ENCODE measurements around the gene DSN1. TPM values are rescaled to one million over a fixed set of nuclear protein-coding genes. Genes with fewer than 3 reads are reported as not detected.

The DSN1 gene
- total RNA-seq, 1 donor from 2014 or later: 7.6 TPM

DNA sequence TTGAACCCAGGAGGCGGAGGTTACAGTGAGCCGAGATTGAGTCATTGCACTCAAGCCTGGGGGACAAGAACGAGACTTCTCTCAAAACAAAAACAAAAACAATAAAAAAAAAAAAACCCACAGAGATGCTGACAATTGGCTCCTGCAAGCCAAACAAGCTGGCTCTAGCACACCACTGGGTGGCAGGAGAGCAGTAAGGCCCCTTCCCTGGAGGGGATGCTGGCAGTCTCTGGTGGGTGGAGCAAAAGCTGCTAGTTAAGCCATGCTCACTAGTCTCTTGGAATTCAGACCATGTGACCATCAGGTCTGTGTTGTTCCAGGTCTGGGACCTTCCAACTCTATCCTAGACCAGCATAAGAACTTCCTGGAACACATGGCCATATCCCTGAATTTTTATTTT, 18.9 kb upstream of the DSN1 start:
- H3K27me3 Mint-ChIP-seq (ENCODE audit: unreplicated experiment): no peaks in the 10 kb centered on the region
- no peak overlapping the region for H3K27ac Mint-ChIP-seq (ENCODE audit: unreplicated experiment)
- no peak overlapping the region for H3K4me3 Mint-ChIP-seq (ENCODE audit: unreplicated experiment)
- H3K9me3 Mint-ChIP-seq (ENCODE audit: unreplicated experiment): no peaks in the 10 kb centered on the region
- H3K36me3 Mint-ChIP-seq (ENCODE audit: unreplicated experiment): peaks cover 35% of the 10 kb centered on the region
- no peak for DNase-seq (ENCODE audit: extremely low spot score, unreplicated experiment)
- no peaks in the 10 kb centered on the region for H3K4me1 Mint-ChIP-seq (ENCODE audit: unreplicated experiment)
- TF ChIP-seq, protein P1, sequence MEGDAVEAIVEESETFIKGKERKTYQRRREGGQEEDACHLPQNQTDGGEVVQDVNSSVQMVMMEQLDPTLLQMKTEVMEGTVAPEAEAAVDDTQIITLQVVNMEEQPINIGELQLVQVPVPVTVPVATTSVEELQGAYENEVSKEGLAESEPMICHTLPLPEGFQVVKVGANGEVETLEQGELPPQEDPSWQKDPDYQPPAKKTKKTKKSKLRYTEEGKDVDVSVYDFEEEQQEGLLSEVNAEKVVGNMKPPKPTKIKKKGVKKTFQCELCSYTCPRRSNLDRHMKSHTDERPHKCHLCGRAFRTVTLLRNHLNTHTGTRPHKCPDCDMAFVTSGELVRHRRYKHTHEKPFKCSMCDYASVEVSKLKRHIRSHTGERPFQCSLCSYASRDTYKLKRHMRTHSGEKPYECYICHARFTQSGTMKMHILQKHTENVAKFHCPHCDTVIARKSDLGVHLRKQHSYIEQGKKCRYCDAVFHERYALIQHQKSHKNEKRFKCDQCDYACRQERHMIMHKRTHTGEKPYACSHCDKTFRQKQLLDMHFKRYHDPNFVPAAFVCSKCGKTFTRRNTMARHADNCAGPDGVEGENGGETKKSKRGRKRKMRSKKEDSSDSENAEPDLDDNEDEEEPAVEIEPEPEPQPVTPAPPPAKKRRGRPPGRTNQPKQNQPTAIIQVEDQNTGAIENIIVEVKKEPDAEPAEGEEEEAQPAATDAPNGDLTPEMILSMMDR (IDR thresholded peaks at IDR 0.05): peak; percentile 56

DNA sequence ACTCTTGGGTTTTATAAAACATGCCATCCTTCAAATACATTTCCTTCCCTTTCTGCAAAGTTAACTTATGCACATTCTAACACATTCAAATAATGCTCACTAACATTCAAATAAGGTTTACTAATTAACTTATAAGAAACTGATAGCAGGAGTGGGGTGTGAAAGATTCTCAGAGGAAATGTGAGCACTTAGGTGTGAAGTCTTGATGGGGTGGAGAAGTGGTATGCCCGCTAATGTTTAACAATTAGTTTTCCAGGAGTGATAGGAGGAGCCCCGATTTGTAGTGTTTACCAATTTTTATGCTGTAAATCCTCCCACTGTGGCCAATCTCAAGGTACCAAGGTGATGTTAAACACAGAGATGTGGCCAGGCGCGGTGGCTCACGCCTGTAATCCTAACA, 18.3 kb upstream of the DSN1 start:
- Mint-ChIP-seq H3K36me3 (ENCODE audit: unreplicated experiment) (peaks cover 32% of the 10 kb centered on the region), H3K27me3 (ENCODE audit: unreplicated experiment) (no peaks in the 10 kb centered on the region), H3K27ac (ENCODE audit: unreplicated experiment) (no peak overlapping the region), H3K4me3 (ENCODE audit: unreplicated experiment) (no peak overlapping the region), H3K4me1 (ENCODE audit: unreplicated experiment) (no peaks in the 10 kb centered on the region), H3K9me3 (ENCODE audit: unreplicated experiment) (no peaks in the 10 kb centered on the region)
- no peak for DNase-seq (ENCODE audit: extremely low spot score, unreplicated experiment)
- TF ChIP-seq, protein P1 (IDR thresholded peaks at IDR 0.05): no peak

DNA sequence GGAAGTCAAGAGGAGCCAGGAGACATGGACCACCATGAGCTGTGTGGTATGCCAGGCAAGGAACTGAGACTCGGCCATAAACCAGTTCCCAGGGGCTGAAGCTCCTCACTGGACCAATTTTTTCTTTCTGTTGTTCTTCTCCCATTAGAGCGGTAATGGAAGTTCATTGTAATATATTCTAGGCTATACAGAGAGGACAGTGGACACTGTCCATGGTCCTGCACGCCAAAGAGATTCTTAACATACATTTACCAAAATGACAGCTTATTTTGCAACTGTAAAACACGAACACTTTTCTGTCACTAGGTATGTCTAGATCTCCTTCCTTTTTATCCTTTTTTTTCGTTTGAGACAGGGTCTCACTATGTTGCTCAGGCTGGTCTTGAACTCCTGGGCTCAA, 13.1 kb upstream of the DSN1 start:
- Mint-ChIP-seq H3K27me3 (ENCODE audit: unreplicated experiment) (no peaks in the 10 kb centered on the region), H3K9me3 (ENCODE audit: unreplicated experiment) (no peaks in the 10 kb centered on the region), H3K4me3 (ENCODE audit: unreplicated experiment) (no peak overlapping the region), H3K27ac (ENCODE audit: unreplicated experiment) (no peak overlapping the region), H3K4me1 (ENCODE audit: unreplicated experiment) (no peaks in the 10 kb centered on the region), H3K36me3 (ENCODE audit: unreplicated experiment) (peaks cover 38% of the 10 kb centered on the region)
- DNase-seq (ENCODE audit: extremely low spot score, unreplicated experiment): no peak
- TF ChIP-seq, protein P1 (IDR thresholded peaks at IDR 0.05): no peak

DNA sequence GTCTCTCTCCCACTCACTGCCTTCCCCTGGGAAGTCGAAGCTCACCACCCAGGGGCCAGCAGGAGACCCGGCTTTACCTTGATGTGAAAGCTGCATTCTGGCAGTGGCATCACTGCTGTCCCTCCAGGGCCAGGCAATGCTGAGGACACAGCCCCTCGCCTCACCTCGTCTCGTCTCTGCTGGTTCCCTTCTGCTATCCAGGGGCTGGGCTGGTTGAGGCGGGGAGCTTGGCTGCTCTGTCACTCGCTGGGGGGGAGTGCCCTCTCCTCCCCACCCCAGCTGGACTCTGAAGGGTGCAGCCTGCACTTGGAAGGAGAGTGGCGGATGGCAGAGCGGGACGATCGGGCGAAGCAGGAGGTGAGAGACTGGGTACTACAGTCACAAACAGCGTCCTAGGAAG, 12.7 kb upstream of the DSN1 start:
- Mint-ChIP-seq H3K4me3 (ENCODE audit: unreplicated experiment) (no peak overlapping the region), H3K27me3 (ENCODE audit: unreplicated experiment) (no peaks in the 10 kb centered on the region), H3K27ac (ENCODE audit: unreplicated experiment) (no peak overlapping the region), H3K36me3 (ENCODE audit: unreplicated experiment) (peaks cover 34% of the 10 kb centered on the region), H3K4me1 (ENCODE audit: unreplicated experiment) (no peaks in the 10 kb centered on the region), H3K9me3 (ENCODE audit: unreplicated experiment) (no peaks in the 10 kb centered on the region)
- TF ChIP-seq, protein P1 (IDR thresholded peaks at IDR 0.05): no peak
- no peak for DNase-seq (ENCODE audit: extremely low spot score, unreplicated experiment)

DNA sequence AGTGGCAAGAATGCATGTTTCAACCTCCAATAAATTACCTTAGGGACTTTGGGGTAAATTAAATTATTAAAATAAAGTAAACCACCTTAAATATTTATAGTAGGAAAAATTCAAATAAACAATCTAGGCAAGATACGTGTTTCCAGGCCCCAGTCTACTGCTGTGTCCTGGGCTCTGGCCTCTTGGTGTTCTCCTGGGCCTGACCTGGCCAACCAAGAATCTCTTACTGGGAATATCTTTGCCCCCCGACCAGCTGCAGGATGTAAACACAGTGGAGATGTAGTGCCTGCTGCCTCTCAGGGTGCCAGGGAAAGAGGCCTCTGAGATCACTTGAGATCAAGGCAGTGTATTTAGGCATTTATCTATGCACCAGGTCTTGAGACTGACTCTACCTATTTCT, 11.7 kb upstream of the DSN1 start:
- no peaks in the 10 kb centered on the region for H3K27me3 Mint-ChIP-seq (ENCODE audit: unreplicated experiment)
- no peak overlapping the region for H3K27ac Mint-ChIP-seq (ENCODE audit: unreplicated experiment)
- H3K4me3 Mint-ChIP-seq (ENCODE audit: unreplicated experiment): no peak overlapping the region
- H3K4me1 Mint-ChIP-seq (ENCODE audit: unreplicated experiment): no peaks in the 10 kb centered on the region
- TF ChIP-seq, protein P1 (IDR thresholded peaks at IDR 0.05): no peak
- no peaks in the 10 kb centered on the region for H3K9me3 Mint-ChIP-seq (ENCODE audit: unreplicated experiment)
- DNase-seq (ENCODE audit: extremely low spot score, unreplicated experiment): no peak
- H3K36me3 Mint-ChIP-seq (ENCODE audit: unreplicated experiment): peaks cover 32% of the 10 kb centered on the region
